Stimulated activated CD4-positive, alpha-beta T cell treated with anti-CD3 and anti-CD28 coated beads, TNF-alpha, amount 100 ng/mL, for 48 hours (primary cell): ENCODE measurements around the gene TMEM89.

Experiments
- DNase-seq, 3 donors: peaks; one replicate each; pipeline ENCODE4 v3.0.0-alpha.2; 2020; ENCODE audit warnings: low read depth in 3 of 3

The TMEM89 gene

GRCh38 chr3:48614044-48614443, 7.5 kb downstream of the TMEM89 start:
- no peak for DNase-seq

- no peak for DNase-seq
These were observed 9.3 kb downstream of the TMEM89 start for GRCh38 chr3:48612309-48612708.

GRCh38 chr3:48609088-48610005, 12.2 kb downstream of the TMEM89 start, which contains the start of gene UQCRC1:
Gene UQCRC1 (minus strand): TSS chr3:48609646. CDS start chr3:48609620, 26 bp downstream.
- DNase-seq: peak; percentile 85 to 87 (median 85)

GRCh38 chr3:48607519-48607918, 14.1 kb downstream of the TMEM89 start:
- DNase-seq: peak in 1 of 3 donors; percentile 13

GRCh38 chr3:48601622-48601994, 20.0 kb downstream of the TMEM89 start:
- no peak for DNase-seq

GRCh38 chr3:48600711-48601621, 20.6 kb downstream of the TMEM89 start:
- DNase-seq: no peak

- no peak for DNase-seq
These were observed 21.9 kb downstream of the TMEM89 start for GRCh38 chr3:48599509-48600285.

- DNase-seq: no peak
These were observed 22.5 kb downstream of the TMEM89 start for GRCh38 chr3:48599077-48599501.

GRCh38 chr3:48598323-48599076, 23.1 kb downstream of the TMEM89 start:
- no peak for DNase-seq

- no peak for DNase-seq
These were observed 24.2 kb downstream of the TMEM89 start for GRCh38 chr3:48597408-48597800.

GRCh38 chr3:48596676-48597407, 24.7 kb downstream of the TMEM89 start:
- DNase-seq: no peak

- no peak for DNase-seq
These were observed 25.4 kb downstream of the TMEM89 start for GRCh38 chr3:48596157-48596556.

- no peak for DNase-seq
These were observed 25.9 kb downstream of the TMEM89 start for GRCh38 chr3:48595526-48596121.

- DNase-seq: no peak
These were observed 26.5 kb downstream of the TMEM89 start, which contains the start of gene COL7A1 for GRCh38 chr3:48595075-48595525. Gene COL7A1 (minus strand): TSS chr3:48595329. CDS start chr3:48595159, 170 bp downstream.

- DNase-seq: no peak
These were observed 27.0 kb downstream of the TMEM89 start for GRCh38 chr3:48594417-48595049.

- no peak for DNase-seq
These were observed 28.2 kb downstream of the TMEM89 start for GRCh38 chr3:48593337-48593736.

- DNase-seq: no peak
These were observed 29.0 kb downstream of the TMEM89 start for GRCh38 chr3:48592519-48593087.

GRCh38 chr3:48591886-48592518, 29.6 kb downstream of the TMEM89 start:
- DNase-seq: no peak
